H1 (cell line): Measurements from ENCODE around the gene PLPPR1. TPM values are rescaled to one million over a fixed set of nuclear protein-coding genes. Genes with fewer than 3 reads are reported as not detected.

Experiments
- CREB1 ChIP-seq: IDR thresholded peaks from 2 replicates; pipeline ENCODE4 v1.6.1; 2012; ENCODE audit warnings: inconsistent platforms
- EP300 ChIP-seq, 2 experiments: IDR thresholded peaks; 1 replicate in 1 of 2; 2 replicates in 1 of 2; pipeline ENCODE4 v1.6.1; 2011 to 2012; ENCODE audit warnings: low read depth in 2 of 2, low read length in 2 of 2, mild to moderate bottlenecking in 2 of 2, borderline replicate concordance in 1 of 2, inconsistent platforms in 1 of 2, moderate library complexity in 1 of 2
- MAX ChIP-seq: IDR thresholded peaks from 2 replicates; pipeline ENCODE4 v1.6.1; 2012; ENCODE audit warnings: inconsistent platforms
- NANOG ChIP-seq: IDR thresholded peaks from 2 replicates; pipeline ENCODE4 v1.6.1; 2011; ENCODE audit warnings: low read length, low read depth, mild to moderate bottlenecking, inconsistent platforms; ENCODE audit not compliant: insufficient read depth, poor library complexity, severe bottlenecking
- SAP30 ChIP-seq: fragments of 300-600 bp; sonication (generic); IDR thresholded peaks from 2 replicates; pipeline ENCODE4 v1.7.1; 2012; ENCODE audit warnings: low read length, moderate library complexity, mild to moderate bottlenecking, inconsistent platforms; ENCODE audit not compliant: insufficient read depth, insufficient replicate concordance
- TCF12 ChIP-seq: IDR thresholded peaks from 2 replicates; pipeline ENCODE4 v1.6.1; 2011; ENCODE audit warnings: low read depth, mild to moderate bottlenecking, low read length
- TEAD4 ChIP-seq: IDR thresholded peaks from 2 replicates; pipeline ENCODE4 v1.6.1; 2012; ENCODE audit warnings: low read depth, low read length, inconsistent platforms, mixed read lengths
- polyA plus RNA-seq, 7 experiments: library from polyadenylated mRNA; depleted of rRNA in 3 of 7; stranded (reverse) in 5 of 7; unstranded in 2 of 7; fragments of >200 nt in 5 of 7; fragments of 200-250 nt in 2 of 7; gene quantifications; 1 replicate in 5 of 7; 2 replicates in 1 of 7; 4 replicates in 1 of 7; pipeline versions ENCODE4 v1.2.1 to v1.2.3, GENCODE V29; 2011 to 2013; ENCODE audit warnings: missing spikeins in 2 of 7, mixed read lengths in 2 of 7
- total RNA-seq: library from RNA; stranded (reverse); fragmentation: NEBNext Ultra II Directional; extraction: Animal tissue kit (Norgen Biotek cat#: 25700); gene quantifications from 2 replicates; pipeline ENCODE4 v1.2.1, GENCODE V29; 2021

PLPPR1 gene
- total and polyA plus RNA-seq, 2 of the 8 experiments (the other 6 are each of a cell fraction or from before 2014, with no cell fraction given), result 1.4 to 1.8 TPM

- TF ChIP-seq TCF12, result no peak
- TF ChIP-seq CREB1, result no peak
- TF ChIP-seq MAX, result no peak
- no peak for TF ChIP-seq EP300 (IDR thresholded peaks at IDR 0.05; ENCODE audit: borderline replicate concordance in 1 of 2, low read depth in 2 of 2, low read length in 2 of 2)
- no peak for TF ChIP-seq NANOG
- TF ChIP-seq TEAD4, result no peak
- no peak for TF ChIP-seq SAP30
Observed at GRCh38 chr9:101132801-101133200, 104.3 kb downstream of the PLPPR1 start (continued).
